Natural killer cell (primary cell): ENCODE measurements around the gene DIP2C. TPM values are rescaled to one million over a fixed set of nuclear protein-coding genes. Genes with fewer than 3 reads are reported as not detected.

Experiments used
- ATAC-seq, 3 donors: fragments of 150-1000 bp in 2 of 3; fragments of 200-7000 bp in 1 of 3; cut with Tn5 transposase; 1 replicate in 1 of 3; 2 replicates in 2 of 3; pipeline ENCODE4 v1.10.0; 2021; ENCODE audit warnings: mild to moderate bottlenecking in 2 of 3, moderate library complexity in 2 of 3
- DNase-seq, 2 donors: peaks; one replicate each; pipeline versions ENCODE4 v3.0.0 to v3.0.0-alpha.2; 2013 to 2021; ENCODE audit warnings: mixed read lengths in 1 of 2
- H3K27ac ChIP-seq: one replicate; pipeline ENCODE4 v1.5.1; 2013; ENCODE audit warnings: mild to moderate bottlenecking, low read length
- H3K27me3 ChIP-seq: one replicate; pipeline ENCODE4 v1.6.1; 2013; ENCODE audit warnings: low read length; ENCODE audit not compliant: control insufficient read depth, insufficient read depth
- H3K36me3 ChIP-seq: one replicate; pipeline ENCODE4 v1.6.1; 2013; ENCODE audit warnings: low read length; ENCODE audit not compliant: control insufficient read depth, insufficient read depth
- H3K4me1 ChIP-seq: one replicate; pipeline ENCODE4 v1.6.1; 2013; ENCODE audit warnings: low read length; ENCODE audit not compliant: control insufficient read depth, insufficient read depth
- H3K4me3 ChIP-seq: one replicate; pipeline ENCODE4 v1.5.1; 2013; ENCODE audit warnings: low read length
- H3K9me3 ChIP-seq: one replicate; pipeline ENCODE4 v1.6.1; 2013; ENCODE audit warnings: low read length; ENCODE audit not compliant: control insufficient read depth, insufficient read depth
- H3K27ac Mint-ChIP-seq, 2 donors: one replicate each; pipeline ENCODE4 v1.8.0; 2022; ENCODE audit warnings: mild to moderate bottlenecking in 2 of 2, mixed read lengths in 2 of 2, moderate library complexity in 1 of 2
- H3K27me3 Mint-ChIP-seq, 2 donors: one replicate each; pipeline ENCODE4 v1.8.0; 2022; ENCODE audit warnings: low read depth in 2 of 2, mixed read lengths in 2 of 2
- H3K36me3 Mint-ChIP-seq: one replicate; pipeline ENCODE4 v1.8.0; 2022; ENCODE audit warnings: mixed read lengths
- H3K4me1 Mint-ChIP-seq, 2 donors: one replicate each; pipeline ENCODE4 v1.8.0; 2022; ENCODE audit warnings: mixed read lengths in 2 of 2
- H3K4me3 Mint-ChIP-seq: one replicate; pipeline ENCODE4 v1.8.0; 2022; ENCODE audit warnings: mild to moderate bottlenecking, moderate library complexity, mixed read lengths
- H3K9me3 Mint-ChIP-seq, 2 donors: one replicate each; pipeline ENCODE4 v1.8.0; 2022; ENCODE audit warnings: mixed read lengths in 2 of 2
- WGBS: methylation state at CpG from one replicate; pipeline ENCODE4 v1.1.7; 2013; ENCODE audit warnings: missing lambda C conversion rate; ENCODE audit not compliant: insufficient coverage; 5-methylcytosine and 5-hydroxymethylcytosine counted together
- intact Hi-C: fragments of 100-400 bp; cut with micrococcal nuclease; formaldehyde crosslinking; loops from one replicate; pipeline ENCODE4 v1.14.2; 2022
- total RNA-seq, 4 donors: library from RNA; stranded (reverse); fragments of 120-200 nt in 1 of 4; gene quantifications; one replicate each; pipeline versions ENCODE4 v1.2.3 to v1.2.4, GENCODE V29; 2013 to 2022
- TF ChIP-seq, protein P1 (sequence below): fragments of 200-600 bp; IDR thresholded peaks from one replicate; pipeline ENCODE4 v1.8.0; 2022; ENCODE audit warnings: antibody characterized with exemption

Gene DIP2C
- total RNA-seq, 3 donors from 2014 or later (not counting 1 experiment from before 2014, with no cell fraction given), result 1.5 to 5.8 (median 3.8) TPM

DNA sequence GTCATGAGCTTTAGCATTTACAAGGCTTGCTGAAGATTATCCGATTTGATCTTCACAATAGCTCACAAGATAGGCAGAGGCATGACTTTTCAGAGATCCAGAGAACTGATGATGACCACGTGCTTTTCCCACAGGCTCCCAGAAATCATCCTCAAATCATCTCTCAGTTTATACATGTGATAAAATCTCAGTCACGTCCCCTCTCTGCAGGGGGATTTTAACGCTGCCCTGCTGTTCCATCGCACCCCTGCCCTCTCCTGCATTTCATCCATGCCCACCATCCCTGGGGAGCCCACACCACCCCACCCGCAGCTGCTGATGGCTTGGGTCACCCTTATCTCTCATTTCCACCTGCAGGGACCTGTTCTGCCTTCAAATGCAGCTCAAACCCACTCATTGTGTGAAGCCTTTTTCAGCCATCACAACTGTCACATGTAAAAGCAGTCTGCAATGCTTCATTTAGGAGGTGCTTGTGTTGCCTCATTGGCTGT lies 141.8 kb downstream of the DIP2C start:
- Histone ChIP-seq H3K9me3 (no peaks in the 10 kb centered on the region), H3K36me3 (no peaks in the 10 kb centered on the region), H3K4me3 (no peak overlapping the region), H3K27me3 (no peaks in the 10 kb centered on the region), H3K4me1 (no peaks in the 10 kb centered on the region), H3K27ac (no peak overlapping the region)
- no peak overlapping the region for H3K27ac Mint-ChIP-seq
- ATAC-seq (no peak), DNase-seq (no peak)
- no peak overlapping the region for H3K4me3 Mint-ChIP-seq
- H3K4me1 Mint-ChIP-seq, result no peaks in the 10 kb centered on the region
- TF ChIP-seq, protein P1, sequence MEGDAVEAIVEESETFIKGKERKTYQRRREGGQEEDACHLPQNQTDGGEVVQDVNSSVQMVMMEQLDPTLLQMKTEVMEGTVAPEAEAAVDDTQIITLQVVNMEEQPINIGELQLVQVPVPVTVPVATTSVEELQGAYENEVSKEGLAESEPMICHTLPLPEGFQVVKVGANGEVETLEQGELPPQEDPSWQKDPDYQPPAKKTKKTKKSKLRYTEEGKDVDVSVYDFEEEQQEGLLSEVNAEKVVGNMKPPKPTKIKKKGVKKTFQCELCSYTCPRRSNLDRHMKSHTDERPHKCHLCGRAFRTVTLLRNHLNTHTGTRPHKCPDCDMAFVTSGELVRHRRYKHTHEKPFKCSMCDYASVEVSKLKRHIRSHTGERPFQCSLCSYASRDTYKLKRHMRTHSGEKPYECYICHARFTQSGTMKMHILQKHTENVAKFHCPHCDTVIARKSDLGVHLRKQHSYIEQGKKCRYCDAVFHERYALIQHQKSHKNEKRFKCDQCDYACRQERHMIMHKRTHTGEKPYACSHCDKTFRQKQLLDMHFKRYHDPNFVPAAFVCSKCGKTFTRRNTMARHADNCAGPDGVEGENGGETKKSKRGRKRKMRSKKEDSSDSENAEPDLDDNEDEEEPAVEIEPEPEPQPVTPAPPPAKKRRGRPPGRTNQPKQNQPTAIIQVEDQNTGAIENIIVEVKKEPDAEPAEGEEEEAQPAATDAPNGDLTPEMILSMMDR, result no peak
- H3K27me3 Mint-ChIP-seq, result peaks cover 18 to 27% of the 10 kb centered on the region in 2 donors
- H3K9me3 Mint-ChIP-seq, result no peaks in the 10 kb centered on the region
- no peaks in the 10 kb centered on the region for H3K36me3 Mint-ChIP-seq
- WGBS, result 76% methylated on average over 6 of the region's 6 CpGs
- intact Hi-C loops, result no loop called here

DNA sequence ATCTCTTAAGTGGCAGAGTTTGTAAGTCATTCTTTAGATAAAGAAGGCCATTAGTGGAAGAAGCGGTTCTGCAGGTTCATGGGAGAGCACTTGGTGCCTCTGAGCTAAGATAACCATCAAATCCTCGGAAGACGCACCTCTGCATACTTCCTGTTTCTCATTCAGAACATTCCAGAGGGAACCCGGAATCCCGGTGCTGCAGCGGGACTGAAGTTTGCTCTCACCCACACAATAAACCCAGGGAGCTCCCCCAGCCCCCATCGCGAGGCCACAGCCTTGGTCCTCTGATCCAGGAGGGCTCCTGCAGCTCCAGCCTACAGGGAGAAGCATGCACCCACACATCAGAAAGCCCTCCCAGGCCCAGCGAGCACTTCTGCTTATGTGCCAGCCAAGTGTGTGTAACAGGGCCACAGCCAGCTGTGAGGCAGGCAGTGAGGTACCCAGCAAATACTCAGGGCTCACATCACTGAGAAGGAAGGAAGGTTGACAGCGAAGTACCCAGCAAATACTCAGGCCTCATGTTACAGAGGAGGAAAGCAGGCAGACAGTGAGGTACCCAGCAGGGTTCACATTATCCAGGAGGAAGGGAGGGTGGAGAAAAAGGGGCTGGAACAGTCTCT lies 142.4 kb downstream of the DIP2C start:
- WGBS, result 16% methylated on average over 10 of the region's 10 CpGs
- DNase-seq (no peak), ATAC-seq (no peak)
- H3K9me3 ChIP-seq, result no peaks in the 10 kb centered on the region
- H3K36me3 ChIP-seq, result no peaks in the 10 kb centered on the region
- Mint-ChIP-seq H3K4me1 (peaks cover under 1 to 2% of the 10 kb centered on the region in 2 donors), H3K4me3 (no peak overlapping the region), H3K36me3 (no peaks in the 10 kb centered on the region), H3K27me3 (peaks cover 19 to 32% of the 10 kb centered on the region in 2 donors), H3K9me3 (no peaks in the 10 kb centered on the region), H3K27ac (no peak overlapping the region)
- no peak overlapping the region for H3K27ac ChIP-seq
- H3K4me3 ChIP-seq, result no peak overlapping the region
- no peaks in the 10 kb centered on the region for H3K27me3 ChIP-seq
- TF ChIP-seq, protein P1, result no peak
- H3K4me1 ChIP-seq, result no peaks in the 10 kb centered on the region
- intact Hi-C loops, result no loop called here

DNA sequence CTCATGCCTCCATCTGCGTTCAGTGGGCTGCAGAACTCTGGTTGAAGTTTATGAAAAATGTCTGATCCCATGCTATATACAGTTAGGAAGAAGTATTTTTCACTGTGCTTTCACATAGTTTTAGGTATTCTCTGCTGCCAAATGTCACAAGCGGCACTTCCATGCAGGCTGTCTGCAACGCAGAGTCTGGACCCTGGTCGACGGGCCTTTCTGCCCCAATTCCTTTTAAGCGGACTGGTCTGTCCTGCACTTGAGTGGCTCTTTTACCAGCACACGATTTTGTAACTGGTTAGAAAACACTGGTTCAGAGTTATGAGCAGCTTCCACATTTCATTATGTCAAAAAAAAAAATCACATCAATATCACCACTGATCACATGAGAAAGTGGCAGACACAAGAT lies 143.0 kb downstream of the DIP2C start:
- ATAC-seq (no peak), DNase-seq (no peak)
- Mint-ChIP-seq H3K4me1 (peaks cover 6 to 8% of the 10 kb centered on the region in 2 donors), H3K4me3 (no peak overlapping the region), H3K27ac (no peak overlapping the region), H3K9me3 (no peaks in the 10 kb centered on the region), H3K27me3 (peaks cover 25 to 39% of the 10 kb centered on the region in 2 donors), H3K36me3 (no peaks in the 10 kb centered on the region)
- Histone ChIP-seq H3K27me3 (no peaks in the 10 kb centered on the region), H3K27ac (no peak overlapping the region), H3K4me1 (no peaks in the 10 kb centered on the region), H3K9me3 (no peaks in the 10 kb centered on the region), H3K4me3 (no peak overlapping the region), H3K36me3 (no peaks in the 10 kb centered on the region)
- intact Hi-C loops, result no loop called here
- 90% methylated on average over 7 of the region's 7 CpGs for WGBS
- TF ChIP-seq, protein P1, result no peak
